ENCODE data around the gene LUC7L2. TPM values are rescaled to one million over a fixed set of nuclear protein-coding genes. Genes with fewer than 3 reads are reported as not detected.

Gene LUC7L2
- total and polyA plus RNA-seq, 9 of the 15 experiments (the other 6 are each of a cell fraction or from before 2014, with no cell fraction given): 56.1 to 207 (median 141) TPM

GRCh38 chr7:139339698-139340036, 20.0 kb upstream of the LUC7L2 start (continued):
- TF ChIP-seq JUNB (CRISPR knock-in tag; conservative IDR thresholded peaks at IDR 0.05) (no peak), CLOCK (CRISPR knock-in tag; IDR thresholded peaks at IDR 0.05; ENCODE audit: borderline replicate concordance) (no peak), ARNT (IDR thresholded peaks at IDR 0.05) (no peak), DACH1 (IDR thresholded peaks at IDR 0.05; ENCODE audit: partially characterized antibody) (peak; percentile 5), RFX5 (IDR thresholded peaks at IDR 0.05; ENCODE audit: low read depth, low read length) (no peak), ZFPM2 (CRISPR knock-in tag; IDR thresholded peaks at IDR 0.05) (no peak), HNRNPH1 (optimal IDR thresholded peaks at IDR 0.05; ENCODE audit: low read depth, low read length) (no peak), HLTF (IDR thresholded peaks at IDR 0.05) (no peak), XRCC3 (IDR thresholded peaks at IDR 0.05) (no peak), USF1 (CRISPR knock-in tag; IDR thresholded peaks at IDR 0.05) (no peak), E2F5 (CRISPR knock-in tag; IDR thresholded peaks at IDR 0.05) (no peak), ZNF77 (CRISPR knock-in tag; IDR thresholded peaks at IDR 0.05) (no peak), MBD1 (CRISPR knock-in tag; IDR thresholded peaks at IDR 0.05) (peak; percentile 97), KLF1 (tag; IDR thresholded peaks at IDR 0.05) (no peak), DPF2 (IDR thresholded peaks at IDR 0.05) (peak; percentile 50; the same call in 1 of the 2 replicates), CUX1 (CRISPR knock-in tag; IDR thresholded peaks at IDR 0.05) (0 out of 2 replicates have a peak, but pooled peaks have one; percentile 54), KLF6 (CRISPR knock-in tag; IDR thresholded peaks at IDR 0.05; ENCODE audit: borderline replicate concordance) (no peak), ZNF780A (CRISPR knock-in tag; IDR thresholded peaks at IDR 0.05) (no peak)
